HL-60/S4 treated with phorbol 12-myristate 13-acetate at 8.2 ng/mL for 4 days and 3 days (cell line): ENCODE results near the gene NT5C3A.
"Not testable (repeated sequence)": the region's sequence is repeated elsewhere in the genome, so short reads cannot be mapped to it uniquely, and the experiment has no call there.

Source experiments
- in situ Hi-C: fragments of 300-500 bp; cut with MboI; formaldehyde crosslinking; loops from 2 replicates; pipeline ENCODE4 v1.15.0; 2022; ENCODE audit warnings: low sequenced_read_pairs

The NT5C3A gene

GRCh38 chr7:33043501-33044400 is 18.8 kb downstream of the NT5C3A start:
- in situ Hi-C loops: no loop called here

DNA sequence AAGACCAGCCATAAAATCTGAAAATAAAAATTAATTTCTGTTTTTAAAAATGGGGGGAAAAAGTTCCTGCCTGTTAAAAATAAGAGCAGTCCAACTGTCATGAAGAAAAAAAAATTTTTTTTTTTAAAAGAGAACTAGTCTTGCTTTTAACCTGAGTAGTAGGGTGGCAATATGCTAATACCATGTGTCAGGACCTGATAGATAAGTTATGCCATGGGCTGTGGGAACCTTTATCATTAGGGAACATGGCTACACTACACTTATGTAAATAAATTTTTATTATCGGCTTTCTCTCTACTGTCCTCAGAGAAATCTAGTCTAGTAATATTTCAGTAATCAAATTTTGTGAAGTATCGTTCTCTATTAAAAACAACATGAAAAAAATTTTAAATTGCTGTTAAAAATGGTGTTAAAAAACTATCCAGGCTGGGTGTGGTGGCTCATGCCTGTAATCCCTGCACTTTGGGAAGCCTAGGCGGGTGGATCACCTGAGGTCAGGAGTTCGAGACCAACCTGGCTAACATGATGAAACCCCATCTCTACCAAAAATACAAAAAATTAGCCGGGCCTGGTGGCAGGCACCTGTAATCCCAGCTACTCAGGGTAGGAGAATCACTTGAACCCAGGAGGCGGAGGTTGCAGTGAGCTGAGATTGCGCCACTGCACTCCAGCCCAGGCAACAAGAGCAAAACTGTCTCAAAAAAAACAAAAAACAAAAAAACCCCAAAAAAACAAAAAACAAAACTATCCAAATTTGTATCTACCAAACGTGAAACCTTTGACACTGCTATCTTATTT is 20.7 kb downstream of the NT5C3A start:
- in situ Hi-C loops: no loop called here

GRCh38 chr7:33040803-33041516 is 21.6 kb downstream of the NT5C3A start:
- in situ Hi-C loops: no loop called here

- in situ Hi-C loops: no loop called here
Measured at GRCh38 chr7:33039903-33040292, 22.7 kb downstream of the NT5C3A start.

DNA sequence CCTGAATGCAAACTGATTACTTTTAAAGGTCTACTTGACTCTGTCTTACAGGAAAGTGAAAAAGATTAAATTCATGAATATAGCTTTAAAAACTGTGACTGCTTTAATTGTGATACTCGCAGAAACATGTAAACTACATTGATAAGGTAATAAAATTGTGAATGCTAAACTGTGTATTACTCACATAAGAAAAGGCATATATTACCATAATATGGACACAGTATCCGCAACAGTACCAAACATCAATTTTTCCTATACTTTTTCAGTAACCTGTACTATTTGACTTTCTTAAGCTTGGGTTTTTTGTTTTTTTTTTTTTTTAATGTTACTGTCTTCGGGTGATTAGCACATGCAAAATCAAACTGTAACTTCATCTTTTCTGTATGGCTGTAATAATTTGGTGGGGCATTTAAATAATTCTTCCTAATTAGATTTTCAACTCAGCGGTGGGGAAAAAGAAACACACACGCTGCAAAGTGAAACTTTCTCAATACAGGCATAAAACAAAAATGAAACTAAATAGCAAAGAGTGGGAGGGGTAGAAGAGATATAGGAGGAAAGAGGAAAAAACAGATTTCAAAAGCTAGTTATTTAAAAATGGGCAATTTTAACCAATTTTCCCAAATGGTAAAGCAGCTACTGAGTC is 23.2 kb downstream of the NT5C3A start:
- in situ Hi-C loops: no loop called here

DNA sequence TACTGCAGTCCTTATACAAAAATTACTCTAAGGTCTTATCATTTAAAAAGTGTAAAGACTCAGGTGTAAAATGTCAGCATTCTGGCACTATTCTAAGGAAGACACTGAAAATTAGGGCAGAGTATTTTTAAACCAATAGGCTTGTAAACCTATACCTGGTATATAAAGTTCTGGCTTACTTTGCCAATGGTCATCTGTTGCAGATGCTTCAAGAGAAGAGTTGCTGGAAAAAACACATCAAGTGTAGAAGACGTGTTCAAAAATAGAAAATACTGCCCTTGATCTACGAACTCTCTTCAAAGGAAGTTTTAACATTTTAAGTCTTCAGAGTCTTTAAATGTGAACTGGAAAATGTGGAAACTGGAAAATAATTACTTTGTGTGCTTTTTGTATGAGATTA is 23.9 kb downstream of the NT5C3A start:
- in situ Hi-C loops: no loop called here

DNA sequence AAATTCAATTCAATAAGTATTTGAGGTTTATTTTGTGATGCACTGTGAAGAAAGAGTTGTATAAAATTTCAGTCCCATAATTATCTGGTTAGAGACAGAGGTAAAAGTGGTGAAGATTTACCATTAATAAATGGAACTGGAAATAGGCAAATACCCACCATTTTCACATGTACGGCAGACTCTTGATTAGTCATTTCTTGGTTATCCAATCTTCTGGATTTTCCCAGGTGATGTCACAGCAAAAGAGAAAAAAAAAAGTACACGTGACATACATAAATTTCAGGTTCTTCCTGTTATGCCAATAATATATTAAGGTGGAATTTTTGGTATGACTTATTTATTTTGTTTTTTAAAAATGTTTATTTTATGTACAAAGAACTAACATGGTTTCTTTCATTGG is 26.8 kb downstream of the NT5C3A start:
- in situ Hi-C loops: no loop called here

GRCh38 chr7:33024189-33024757 is 38.3 kb downstream of the NT5C3A start:
- in situ Hi-C loops: no loop called here

DNA sequence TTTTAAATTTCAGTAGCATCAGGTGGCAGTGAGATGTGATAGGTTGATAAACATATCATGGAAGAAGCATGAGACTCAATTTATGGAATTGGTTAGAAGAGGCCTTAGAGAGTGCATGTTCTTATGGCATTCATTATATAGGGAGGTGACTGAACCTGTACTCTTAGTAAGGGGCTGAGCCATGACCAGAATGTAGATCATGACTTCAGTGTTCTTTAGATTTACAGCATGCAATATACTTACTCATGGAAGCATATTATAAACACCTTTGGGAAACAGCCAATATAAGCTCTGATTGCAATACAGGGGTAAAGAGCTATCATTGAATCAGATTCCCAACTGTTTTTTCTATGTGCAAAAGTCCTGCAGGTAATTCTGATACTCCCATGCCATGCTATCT is 50.2 kb downstream of the NT5C3A start:
- in situ Hi-C loops: no loop called here

DNA sequence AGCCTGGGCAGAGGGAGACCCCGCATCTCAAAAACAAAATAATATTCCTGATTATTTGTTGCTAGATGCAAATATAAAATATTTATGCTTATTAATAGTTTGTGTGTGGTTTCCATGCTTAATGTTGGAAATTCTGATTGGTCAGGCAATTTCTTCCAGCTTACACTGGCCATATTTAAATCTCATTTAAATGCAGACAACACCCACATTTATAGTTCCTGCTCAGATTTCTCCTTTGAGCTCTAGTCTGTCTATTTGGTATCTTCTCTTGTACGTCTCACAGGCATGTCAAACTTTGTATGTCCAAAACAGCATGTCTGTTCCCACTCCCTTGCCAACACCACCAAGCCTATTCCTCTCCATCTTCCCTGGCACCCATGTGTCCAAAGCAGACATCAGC is 52.8 kb downstream of the NT5C3A start:
- in situ Hi-C loops: no loop called here

- in situ Hi-C loops: not testable (repeated sequence)
Measured at GRCh38 chr7:33005690-33006089, 56.9 kb downstream of the NT5C3A start.

DNA sequence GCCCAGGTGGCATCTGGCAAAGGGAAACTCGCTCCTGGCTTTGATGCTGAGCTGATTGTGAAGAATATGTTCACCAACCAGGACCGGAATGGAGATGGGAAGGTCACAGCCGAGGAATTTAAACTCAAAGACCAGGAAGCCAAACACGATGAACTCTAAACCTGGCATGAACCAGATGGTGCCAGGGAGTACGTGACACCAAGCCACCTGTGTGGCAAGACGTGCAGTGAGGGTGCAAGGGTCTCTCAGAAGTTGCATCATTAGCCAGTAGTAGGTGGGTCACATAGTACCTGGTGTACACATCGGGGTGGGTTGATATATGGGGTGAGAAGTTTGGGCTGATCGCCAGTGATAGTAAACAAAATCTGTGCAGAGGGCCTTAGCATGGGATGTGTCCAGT is 57.4 kb downstream of the NT5C3A start:
- in situ Hi-C loops: not testable (repeated sequence)

DNA sequence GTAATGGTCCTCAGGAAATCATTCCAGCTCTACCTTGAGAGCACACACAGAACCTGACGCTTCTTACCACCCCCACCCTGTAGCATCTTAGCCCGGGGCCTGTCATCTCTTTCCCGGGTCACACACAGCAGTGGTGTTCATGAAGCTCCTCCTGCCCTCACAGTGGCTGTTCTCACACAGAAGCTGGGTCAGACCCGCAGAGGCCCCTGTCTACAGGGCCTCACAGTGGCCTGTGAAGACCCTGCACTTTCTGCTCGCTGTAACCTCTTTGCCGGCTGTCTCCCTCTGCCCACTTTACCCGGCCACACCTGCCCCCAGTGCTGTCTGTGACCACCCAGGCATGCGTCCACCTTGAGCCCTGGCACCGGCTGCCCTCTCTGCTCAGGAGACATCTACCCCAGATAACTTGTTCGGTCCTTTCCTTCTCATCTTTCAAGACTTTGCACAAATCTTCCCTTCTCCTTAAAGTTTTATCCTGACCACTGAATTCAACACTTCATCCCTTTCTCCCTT is 58.4 kb downstream of the NT5C3A start:
- in situ Hi-C loops: not testable (repeated sequence)

DNA sequence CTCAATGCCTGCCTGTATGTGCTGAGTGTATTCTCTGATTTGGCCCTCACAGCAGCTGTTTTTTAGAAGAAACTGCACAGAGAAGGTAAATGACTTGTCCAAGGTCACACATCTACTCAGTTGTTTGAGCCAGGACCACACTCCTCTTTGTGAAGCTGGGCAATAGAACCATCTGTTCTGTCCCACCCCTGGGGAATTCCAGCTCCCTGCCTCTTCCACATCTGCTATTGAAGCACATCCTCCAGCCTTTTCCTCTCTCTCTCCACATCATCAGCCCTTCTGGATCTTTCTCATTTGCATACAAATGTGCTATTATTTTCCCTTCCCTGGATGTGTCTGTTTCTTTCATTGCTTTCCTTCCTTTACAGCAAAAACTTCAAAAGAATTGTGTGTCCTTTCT is 59.5 kb downstream of the NT5C3A start:
- in situ Hi-C loops: not testable (repeated sequence)

DNA sequence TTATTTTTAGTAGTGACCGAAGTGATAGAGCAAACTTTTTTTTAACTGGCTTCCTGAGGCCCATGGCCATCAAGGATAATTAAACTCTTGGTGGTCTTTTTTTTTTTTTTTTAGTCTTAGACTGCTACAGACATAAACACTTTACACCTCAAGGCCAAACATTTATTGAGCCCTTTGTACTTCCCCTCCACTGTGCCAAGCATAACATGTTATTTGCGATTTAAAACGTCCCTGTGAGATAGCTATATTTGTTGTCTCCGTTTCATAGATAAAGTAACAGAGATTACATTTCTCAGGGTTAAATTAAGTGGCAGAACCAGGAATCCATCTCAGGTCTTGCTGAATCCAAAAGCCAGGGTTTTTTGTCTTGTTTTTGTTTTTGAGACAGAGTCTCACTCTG is 63.2 kb downstream of the NT5C3A start:
- in situ Hi-C loops: not testable (repeated sequence)

DNA sequence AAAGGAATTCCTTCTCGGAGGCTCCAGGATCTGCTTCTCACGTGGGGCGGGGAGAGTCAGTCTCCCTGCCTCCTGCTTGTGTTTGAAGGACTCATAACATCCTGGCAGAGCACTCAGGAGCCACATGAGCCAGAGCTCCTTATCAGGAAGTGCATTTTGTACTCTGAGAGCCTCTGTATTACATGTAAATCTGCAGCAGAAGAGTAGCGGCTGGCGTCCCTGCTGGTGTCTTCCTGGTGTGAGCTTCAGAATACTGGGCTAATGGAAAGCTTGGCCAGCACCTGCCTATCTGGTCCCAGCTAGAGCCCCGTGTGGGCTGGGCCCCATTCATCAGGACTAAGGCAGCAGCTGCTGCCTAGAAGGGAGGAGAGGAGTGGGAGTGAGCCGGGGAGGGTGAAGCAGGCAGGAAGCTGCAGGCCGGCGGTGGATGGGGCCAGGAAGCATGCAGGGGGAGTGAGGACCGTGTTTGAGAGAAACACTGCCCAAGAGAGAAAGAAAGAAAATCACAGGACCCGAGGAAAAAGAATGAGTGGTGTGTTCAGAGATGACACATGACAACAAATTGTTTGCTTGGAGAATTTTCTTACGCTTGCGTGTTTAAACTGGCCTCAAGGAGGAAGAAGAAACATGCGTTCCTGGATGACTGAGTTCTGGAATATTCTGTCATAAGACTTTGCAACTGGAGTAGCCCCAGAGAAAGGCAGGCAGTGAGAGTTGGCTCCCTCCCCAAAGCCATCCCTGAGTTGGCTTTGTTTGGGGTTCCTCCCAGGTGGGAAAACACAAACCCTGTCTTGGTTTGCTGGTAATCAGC is 64.0 kb downstream of the NT5C3A start:
- in situ Hi-C loops: not testable (repeated sequence)

GRCh38 chr7:32997956-32998355 is 64.6 kb downstream of the NT5C3A start:
- in situ Hi-C loops: not testable (repeated sequence)

GRCh38 chr7:32992750-32993149 is 69.8 kb downstream of the NT5C3A start:
- in situ Hi-C loops: not testable (repeated sequence)

DNA sequence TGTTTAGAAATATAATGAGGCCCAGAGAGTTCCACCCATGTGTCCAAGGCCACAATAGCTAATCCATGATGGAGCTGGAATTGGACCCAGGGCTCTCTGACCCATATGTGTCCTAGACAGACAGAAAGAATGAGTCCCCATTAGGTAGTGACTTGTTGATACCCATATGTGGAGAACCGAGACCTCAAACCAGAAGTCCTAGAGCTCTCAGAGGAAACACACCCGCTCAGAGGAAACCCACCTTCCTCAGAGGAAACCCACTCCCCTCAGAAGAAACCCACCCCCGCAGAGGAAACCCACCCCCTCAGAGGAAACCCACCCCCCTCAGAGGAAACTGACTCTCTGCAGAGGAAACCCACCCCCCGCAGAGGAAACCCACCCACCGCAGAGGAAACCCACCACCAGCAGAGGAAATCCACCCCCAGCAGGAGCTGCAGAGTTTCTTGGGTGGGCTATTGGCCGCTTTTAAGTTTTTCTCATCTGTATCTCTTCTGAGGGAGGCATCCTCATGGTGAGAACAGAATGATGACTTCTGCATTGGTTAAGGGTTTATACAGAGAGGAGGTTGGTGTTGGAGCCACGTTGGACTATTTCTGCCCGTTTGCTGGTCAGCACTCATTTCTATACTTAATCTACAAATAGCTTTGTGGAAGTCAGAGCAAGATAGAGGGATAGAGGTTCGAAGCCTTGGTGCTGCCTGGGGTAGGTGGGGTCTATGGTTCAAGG is 70.4 kb downstream of the NT5C3A start:
- in situ Hi-C loops: not testable (repeated sequence)
